ENCODE data around the gene HPDL. TPM values are rescaled to one million over a fixed set of nuclear protein-coding genes. Genes with fewer than 3 reads are reported as not detected.

The HPDL gene
- total and polyA plus RNA-seq, 2 experiments from 2014 or later, result 3.9 to 5.1 TPM

DNA sequence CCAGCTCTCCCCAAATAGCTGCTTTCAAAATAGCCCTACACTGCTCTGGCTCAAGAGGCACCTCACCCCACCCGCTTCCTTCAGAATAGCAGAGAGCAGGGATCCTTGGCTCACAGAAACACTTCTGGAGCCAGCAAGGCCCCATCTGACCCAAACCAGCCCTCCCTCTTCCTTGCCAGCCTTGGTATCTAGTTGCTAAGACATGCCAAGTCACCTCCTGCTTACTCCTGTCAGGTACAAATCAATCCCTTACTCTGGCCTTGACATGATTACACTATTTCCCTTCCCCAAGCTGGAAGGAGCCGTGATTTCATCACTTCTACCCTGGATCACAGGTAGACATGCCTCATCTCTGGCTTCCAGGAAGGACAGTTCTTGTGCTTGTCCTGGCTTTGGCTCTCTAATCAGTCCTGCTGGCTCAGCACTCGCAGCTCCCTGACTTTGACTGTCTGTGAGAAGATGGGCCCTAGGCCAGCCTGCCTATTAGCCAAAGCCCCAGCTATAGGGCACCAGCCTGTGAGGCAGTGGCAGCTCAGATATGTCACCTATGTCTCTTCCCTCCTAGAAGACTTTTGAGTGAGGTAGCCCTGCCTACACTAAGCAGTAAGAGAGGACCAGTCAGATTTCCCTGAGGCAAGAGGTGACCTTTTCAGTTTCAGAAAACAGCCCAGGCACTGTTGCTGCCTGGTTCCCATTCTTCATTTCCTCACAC, 22.4 kb downstream of the HPDL start:
- no peaks in the 10 kb centered on the region for H3K27me3 ChIP-seq
- no peak overlapping the region for H3K4me3 ChIP-seq
- no peaks in the 10 kb centered on the region for H3K79me2 ChIP-seq
- H4K20me1 ChIP-seq (ENCODE audit: insufficient read depth, poor library complexity, severe bottlenecking), result no peaks in the 10 kb centered on the region
- H3K9me2 ChIP-seq (replicated peaks; ENCODE audit: insufficient read depth), result no peaks in the 10 kb centered on the region
- no peaks in the 10 kb centered on the region for H3K36me3 ChIP-seq (replicated peaks; ENCODE audit: insufficient read depth, low read depth)
- peak overlapping the region; percentile 22 for H3K27ac ChIP-seq
- WGBS (ENCODE audit: low lambda C conversion rate, missing lambda C conversion rate), result 87% methylated on average over 3 of the region's 3 CpGs
- H3K4me2 ChIP-seq, result no peak overlapping the region
- no peak for TF ChIP-seq EZH2phosphoT487 (IDR thresholded peaks at IDR 0.05; ENCODE audit: low read depth, severe bottlenecking, unreplicated experiment)
- TF ChIP-seq EZH2 (IDR thresholded peaks at IDR 0.05; ENCODE audit: borderline replicate concordance), result no peak
- TF ChIP-seq, protein P1, sequence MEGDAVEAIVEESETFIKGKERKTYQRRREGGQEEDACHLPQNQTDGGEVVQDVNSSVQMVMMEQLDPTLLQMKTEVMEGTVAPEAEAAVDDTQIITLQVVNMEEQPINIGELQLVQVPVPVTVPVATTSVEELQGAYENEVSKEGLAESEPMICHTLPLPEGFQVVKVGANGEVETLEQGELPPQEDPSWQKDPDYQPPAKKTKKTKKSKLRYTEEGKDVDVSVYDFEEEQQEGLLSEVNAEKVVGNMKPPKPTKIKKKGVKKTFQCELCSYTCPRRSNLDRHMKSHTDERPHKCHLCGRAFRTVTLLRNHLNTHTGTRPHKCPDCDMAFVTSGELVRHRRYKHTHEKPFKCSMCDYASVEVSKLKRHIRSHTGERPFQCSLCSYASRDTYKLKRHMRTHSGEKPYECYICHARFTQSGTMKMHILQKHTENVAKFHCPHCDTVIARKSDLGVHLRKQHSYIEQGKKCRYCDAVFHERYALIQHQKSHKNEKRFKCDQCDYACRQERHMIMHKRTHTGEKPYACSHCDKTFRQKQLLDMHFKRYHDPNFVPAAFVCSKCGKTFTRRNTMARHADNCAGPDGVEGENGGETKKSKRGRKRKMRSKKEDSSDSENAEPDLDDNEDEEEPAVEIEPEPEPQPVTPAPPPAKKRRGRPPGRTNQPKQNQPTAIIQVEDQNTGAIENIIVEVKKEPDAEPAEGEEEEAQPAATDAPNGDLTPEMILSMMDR (IDR thresholded peaks at IDR 0.05; ENCODE audit: poor library complexity), result no peak
- H3K9me3 ChIP-seq (ENCODE audit: low read depth), result no peaks in the 10 kb centered on the region
- peaks cover 12% of the 10 kb centered on the region for H3K4me1 ChIP-seq (ENCODE audit: insufficient read depth)
- DNase-seq (ENCODE audit: low spot score), result no peak
- H2AFZ ChIP-seq, result no peak overlapping the region

DNA sequence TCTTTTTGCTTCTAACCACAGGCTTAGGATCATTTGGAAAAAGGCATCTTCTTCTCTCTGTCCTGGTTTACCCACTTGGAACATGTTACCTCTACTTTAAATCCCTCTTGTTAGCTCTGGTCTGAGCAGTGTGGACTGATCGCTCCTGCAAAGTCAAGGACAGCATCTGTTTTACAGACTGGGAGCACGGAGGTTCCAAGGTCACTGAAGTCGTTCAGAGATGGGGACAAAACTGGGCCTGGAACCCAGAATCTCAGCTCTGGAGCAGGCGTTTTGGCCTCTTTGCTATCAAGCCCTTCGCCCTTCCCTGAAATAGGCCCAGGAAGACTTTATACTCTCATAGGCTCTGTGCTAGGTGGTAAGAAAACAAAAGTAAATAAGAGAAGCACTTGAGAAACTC, 24.8 kb downstream of the HPDL start:
- Histone ChIP-seq H3K79me2 (no peaks in the 10 kb centered on the region), H2AFZ (no peak overlapping the region), H3K36me3 (replicated peaks; ENCODE audit: insufficient read depth, low read depth) (no peaks in the 10 kb centered on the region), H3K9me3 (ENCODE audit: low read depth) (no peaks in the 10 kb centered on the region), H3K27ac (no peak overlapping the region), H3K27me3 (no peaks in the 10 kb centered on the region), H4K20me1 (ENCODE audit: insufficient read depth, poor library complexity, severe bottlenecking) (no peaks in the 10 kb centered on the region), H3K4me1 (ENCODE audit: insufficient read depth) (peaks cover 12% of the 10 kb centered on the region), H3K4me2 (no peak overlapping the region), H3K4me3 (no peak overlapping the region), H3K9me2 (replicated peaks; ENCODE audit: insufficient read depth) (no peaks in the 10 kb centered on the region)
- WGBS (ENCODE audit: low lambda C conversion rate, missing lambda C conversion rate), result 86% methylated on average over 5 of the region's 5 CpGs
- TF ChIP-seq EZH2phosphoT487 (IDR thresholded peaks at IDR 0.05; ENCODE audit: low read depth, severe bottlenecking, unreplicated experiment) (no peak), EZH2 (IDR thresholded peaks at IDR 0.05; ENCODE audit: borderline replicate concordance) (no peak)
- TF ChIP-seq, protein P1 (IDR thresholded peaks at IDR 0.05; ENCODE audit: poor library complexity), result no peak
- DNase-seq (ENCODE audit: low spot score), result no peak

DNA sequence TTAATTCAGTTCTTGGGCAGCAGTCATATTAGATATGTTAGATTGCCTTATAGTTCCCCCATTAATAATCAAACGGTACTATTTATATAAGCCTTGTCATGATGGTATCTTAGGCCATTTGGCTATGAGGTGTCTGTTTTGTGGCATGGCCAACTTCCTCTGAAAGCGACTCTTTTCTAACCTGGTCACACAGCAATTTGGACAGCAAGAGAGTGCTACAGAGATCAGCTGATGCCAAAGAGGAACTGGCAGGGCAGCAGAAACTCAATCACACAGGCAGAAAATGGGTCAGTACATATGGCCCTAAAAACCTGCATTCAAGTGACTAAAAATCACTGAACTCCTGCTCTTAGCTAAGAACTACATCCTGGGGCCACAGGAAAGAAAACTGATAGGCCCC, 27.0 kb downstream of the HPDL start:
- H2AFZ ChIP-seq, result no peak overlapping the region
- no peaks in the 10 kb centered on the region for H3K9me2 ChIP-seq (replicated peaks; ENCODE audit: insufficient read depth)
- H3K4me1 ChIP-seq (ENCODE audit: insufficient read depth), result peaks cover 4% of the 10 kb centered on the region
- no peaks in the 10 kb centered on the region for H3K9me3 ChIP-seq (ENCODE audit: low read depth)
- H4K20me1 ChIP-seq (ENCODE audit: insufficient read depth, poor library complexity, severe bottlenecking), result no peaks in the 10 kb centered on the region
- no peaks in the 10 kb centered on the region for H3K27me3 ChIP-seq
- no peak overlapping the region for H3K27ac ChIP-seq
- TF ChIP-seq EZH2phosphoT487 (IDR thresholded peaks at IDR 0.05; ENCODE audit: low read depth, severe bottlenecking, unreplicated experiment) (no peak), EZH2 (IDR thresholded peaks at IDR 0.05; ENCODE audit: borderline replicate concordance) (no peak)
- TF ChIP-seq, protein P1 (IDR thresholded peaks at IDR 0.05; ENCODE audit: poor library complexity), result no peak
- DNase-seq (ENCODE audit: low spot score), result no peak
- no peak overlapping the region for H3K4me2 ChIP-seq
- no peak overlapping the region for H3K4me3 ChIP-seq
- 93% methylated on average over 2 of the region's 2 CpGs for whole genome bisulfite sequencing (ENCODE audit: low lambda C conversion rate, missing lambda C conversion rate)
- no peaks in the 10 kb centered on the region for H3K79me2 ChIP-seq
- H3K36me3 ChIP-seq (replicated peaks; ENCODE audit: insufficient read depth, low read depth), result no peaks in the 10 kb centered on the region

All from hepatocyte (in vitro differentiated cells).